ENCODE results near the gene EIF4E2.

- TF ChIP-seq CTCF (IDR thresholded peaks at IDR 0.05) (no peak), POLR2A (IDR thresholded peaks at IDR 0.05) (no peak)
Measured at GRCh38 chr2:232567721-232568120, 17.2 kb downstream of the EIF4E2 start.
